Fibroblast of peridontal ligament (primary cell): ENCODE results near the gene MRPS27.

ENCODE experiments used
- DNase-seq: peaks from one replicate; pipeline ENCODE4 v3.0.0-alpha.2; 2010; ENCODE audit errors: extremely low read depth

MRPS27 gene

GRCh38 chr5:72232838-72233237 lies 87.2 kb downstream of the MRPS27 start:
- no peak for DNase-seq

GRCh38 chr5:72231991-72232703 lies 87.9 kb downstream of the MRPS27 start:
- no peak for DNase-seq

- no peak for DNase-seq
These were observed 91.1 kb downstream of the MRPS27 start for GRCh38 chr5:72228960-72229359.

GRCh38 chr5:72226950-72227349 lies 93.1 kb downstream of the MRPS27 start:
- DNase-seq, result no peak

- DNase-seq, result no peak
These were observed 94.3 kb downstream of the MRPS27 start for GRCh38 chr5:72225741-72226140.

- peak; percentile 77 for DNase-seq
These were observed 95.0 kb downstream of the MRPS27 start for GRCh38 chr5:72224946-72225463.

- no peak for DNase-seq
These were observed 96.7 kb downstream of the MRPS27 start for GRCh38 chr5:72223371-72223770.

GRCh38 chr5:72222521-72222920 lies 97.5 kb downstream of the MRPS27 start:
- peak; percentile 91 for DNase-seq

- no peak for DNase-seq
These were observed 98.5 kb downstream of the MRPS27 start for GRCh38 chr5:72221541-72221940.

- DNase-seq, result no peak
These were observed 98.9 kb downstream of the MRPS27 start for GRCh38 chr5:72221099-72221498.

- no peak for DNase-seq
These were observed 103.3 kb downstream of the MRPS27 start for GRCh38 chr5:72216756-72217155.

GRCh38 chr5:72214168-72214567 lies 105.9 kb downstream of the MRPS27 start:
- no peak for DNase-seq

- DNase-seq, result no peak
These were observed 106.6 kb downstream of the MRPS27 start for GRCh38 chr5:72213482-72213881.

GRCh38 chr5:72212171-72212570 lies 107.9 kb downstream of the MRPS27 start:
- no peak for DNase-seq

- peak; percentile 75 for DNase-seq
These were observed 109.0 kb downstream of the MRPS27 start for GRCh38 chr5:72210888-72211678.

- no peak for DNase-seq
These were observed 110.6 kb downstream of the MRPS27 start for GRCh38 chr5:72209147-72210115.

- DNase-seq, result no peak
These were observed 111.6 kb downstream of the MRPS27 start for GRCh38 chr5:72208324-72208926.

GRCh38 chr5:72206994-72207393 lies 113.0 kb downstream of the MRPS27 start:
- DNase-seq, result no peak

- no peak for DNase-seq
These were observed 113.9 kb downstream of the MRPS27 start for GRCh38 chr5:72206160-72206559.

- peak; percentile 65 for DNase-seq
These were observed 114.5 kb downstream of the MRPS27 start for GRCh38 chr5:72205431-72206009.

GRCh38 chr5:72204946-72205345 lies 115.1 kb downstream of the MRPS27 start:
- DNase-seq, result peak; percentile 55
